HG03139 (cell line): ENCODE measurements around the gene SGCA.

Experiments used
- ATAC-seq: cut with Tn5 transposase; IDR thresholded peaks from one replicate; pipeline ENCODE4 v1.9.1; 2021; ENCODE audit not compliant: unreplicated experiment

SGCA gene

DNA sequence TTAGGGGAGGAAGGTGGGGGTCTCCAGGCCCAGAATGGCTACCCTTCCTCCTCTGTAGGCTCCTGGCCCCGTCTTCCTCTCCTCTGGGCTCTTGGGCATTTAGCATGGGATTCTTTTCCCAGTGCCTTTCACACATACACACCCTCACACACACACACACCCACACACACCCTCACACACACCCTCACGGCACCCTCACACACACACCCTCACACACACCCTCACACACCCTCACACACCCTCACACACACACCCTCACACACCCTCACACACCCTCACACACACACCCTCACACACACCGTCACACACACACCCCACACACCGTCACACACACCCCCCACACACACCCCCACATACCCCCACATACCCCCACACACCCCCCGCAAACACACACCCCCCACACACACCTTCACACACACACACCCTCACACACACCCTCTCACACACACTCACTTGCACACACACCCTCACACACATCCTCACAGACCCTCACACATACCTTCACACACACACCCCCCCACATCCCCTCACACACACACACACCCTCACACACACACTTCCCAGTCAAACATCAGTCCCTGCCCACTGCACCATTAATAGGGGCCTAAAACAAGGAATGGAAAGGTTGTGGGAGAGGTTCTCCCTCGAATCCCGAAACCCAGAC, 845 bp downstream of the SGCA start:
- ATAC-seq, result no peak

DNA sequence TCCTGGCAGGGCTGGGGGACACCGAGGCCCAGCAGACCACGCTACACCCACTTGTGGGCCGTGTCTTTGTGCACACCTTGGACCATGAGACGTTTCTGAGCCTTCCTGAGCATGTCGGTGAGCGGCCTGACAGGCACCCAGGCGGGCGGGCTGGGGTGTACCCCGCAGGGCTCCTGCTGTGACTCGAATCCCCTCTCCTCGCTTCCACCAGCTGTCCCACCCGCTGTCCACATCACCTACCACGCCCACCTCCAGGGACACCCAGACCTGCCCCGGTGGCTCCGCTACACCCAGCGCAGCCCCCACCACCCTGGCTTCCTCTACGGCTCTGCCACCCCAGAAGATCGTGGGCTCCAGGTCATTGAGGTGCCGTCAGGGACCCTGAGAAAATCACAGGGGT, 1.6 kb downstream of the SGCA start:
- ATAC-seq, result no peak

DNA sequence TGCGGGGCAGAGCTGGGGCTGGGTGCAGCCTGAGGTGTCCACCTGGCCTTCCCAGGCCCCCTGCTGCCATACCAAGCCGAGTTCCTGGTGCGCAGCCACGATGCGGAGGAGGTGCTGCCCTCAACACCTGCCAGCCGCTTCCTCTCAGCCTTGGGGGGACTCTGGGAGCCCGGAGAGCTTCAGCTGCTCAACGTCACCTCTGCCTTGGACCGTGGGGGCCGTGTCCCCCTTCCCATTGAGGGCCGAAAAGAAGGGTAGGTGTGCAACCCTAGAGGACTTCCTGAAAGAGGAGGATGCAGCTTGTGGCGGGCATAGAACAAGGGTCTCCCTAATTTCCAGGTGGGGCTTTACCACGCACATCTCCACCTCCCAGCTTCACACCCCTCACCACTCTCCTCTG, 2.5 kb downstream of the SGCA start:
- no peak for ATAC-seq

DNA sequence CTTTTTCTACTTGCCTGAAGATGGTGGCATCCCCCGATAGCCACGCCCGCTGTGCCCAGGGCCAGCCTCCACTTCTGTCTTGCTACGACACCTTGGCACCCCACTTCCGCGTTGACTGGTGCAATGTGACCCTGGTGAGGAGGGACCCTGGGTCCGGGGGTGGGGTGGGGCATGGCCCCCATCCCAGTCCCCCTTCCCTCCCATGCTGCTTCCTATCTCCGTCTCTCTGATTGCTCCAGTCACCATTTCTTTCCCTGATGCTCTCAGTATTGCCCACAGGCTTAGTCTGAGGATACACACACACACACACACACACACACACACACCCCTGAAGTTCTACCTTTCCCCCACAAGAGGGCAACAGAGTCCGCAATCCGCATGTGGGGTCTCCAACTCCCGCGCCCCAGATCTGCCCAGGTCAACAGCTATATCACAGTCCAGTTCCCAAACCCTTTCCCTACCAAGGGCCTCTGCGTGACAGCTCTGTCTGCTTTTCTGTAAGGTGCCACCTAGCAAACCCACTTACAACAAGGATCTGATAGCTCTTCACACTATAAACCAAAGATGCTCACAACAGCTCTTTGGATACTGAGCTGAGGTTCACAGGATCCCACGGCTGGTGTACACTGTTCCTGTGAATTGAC, 3.4 kb downstream of the SGCA start:
- ATAC-seq, result no peak

DNA sequence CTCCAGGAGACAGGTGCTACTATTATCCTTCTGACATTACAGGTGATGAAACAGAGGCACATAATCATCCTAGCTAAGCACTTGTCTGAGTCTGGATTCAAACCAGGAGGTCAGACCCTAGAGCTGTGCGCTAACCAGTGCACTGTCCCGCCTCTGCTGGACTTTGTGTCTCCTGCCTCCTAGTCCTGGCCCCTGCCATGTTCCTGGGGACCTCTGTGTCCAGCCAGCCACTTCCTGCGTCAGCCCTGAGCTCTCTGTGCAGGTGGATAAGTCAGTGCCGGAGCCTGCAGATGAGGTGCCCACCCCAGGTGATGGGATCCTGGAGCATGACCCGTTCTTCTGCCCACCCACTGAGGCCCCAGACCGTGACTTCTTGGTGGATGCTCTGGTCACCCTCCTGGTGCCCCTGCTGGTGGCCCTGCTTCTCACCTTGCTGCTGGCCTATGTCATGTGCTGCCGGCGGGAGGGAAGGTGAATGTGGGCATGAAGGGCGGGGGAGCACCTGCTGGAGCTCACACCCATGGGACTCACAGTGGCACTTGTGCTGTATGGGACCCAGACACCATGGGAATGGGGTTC, 4.2 kb downstream of the SGCA start:
- no peak for ATAC-seq

DNA sequence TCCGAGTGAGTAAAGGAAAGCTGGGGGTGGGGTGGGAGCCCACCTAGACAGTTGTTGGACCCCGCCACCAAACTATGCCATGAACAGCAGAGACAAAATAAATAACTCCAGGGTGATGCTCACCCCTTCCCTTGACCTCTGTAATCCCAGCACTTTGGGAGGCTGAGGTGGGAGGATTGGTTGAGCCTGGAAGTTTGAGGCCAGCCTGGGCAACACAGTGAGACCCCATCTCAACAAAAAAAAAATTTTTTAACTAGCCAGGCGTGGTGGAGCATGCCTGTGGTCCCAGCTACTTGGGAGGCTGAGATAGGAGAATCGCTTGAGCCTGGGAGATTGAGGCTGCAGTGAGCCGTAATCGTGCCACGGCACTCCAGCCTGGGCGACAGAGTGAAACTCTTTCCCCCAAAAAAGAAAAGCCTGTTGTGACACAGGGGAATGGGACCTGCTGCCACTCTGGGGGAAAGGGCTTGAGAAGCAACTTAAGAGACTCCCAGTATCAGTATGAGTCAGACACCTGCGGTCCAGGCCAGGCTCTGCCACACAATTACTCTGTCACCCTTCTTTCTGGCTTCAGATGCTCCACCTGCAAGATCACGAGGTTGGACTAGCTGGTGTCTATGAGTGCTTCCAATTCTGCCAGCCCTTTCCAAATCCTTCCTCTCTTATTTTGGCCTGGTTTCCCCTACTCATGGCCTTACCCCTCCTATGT, 5.0 kb downstream of the SGCA start:
- no peak for ATAC-seq

DNA sequence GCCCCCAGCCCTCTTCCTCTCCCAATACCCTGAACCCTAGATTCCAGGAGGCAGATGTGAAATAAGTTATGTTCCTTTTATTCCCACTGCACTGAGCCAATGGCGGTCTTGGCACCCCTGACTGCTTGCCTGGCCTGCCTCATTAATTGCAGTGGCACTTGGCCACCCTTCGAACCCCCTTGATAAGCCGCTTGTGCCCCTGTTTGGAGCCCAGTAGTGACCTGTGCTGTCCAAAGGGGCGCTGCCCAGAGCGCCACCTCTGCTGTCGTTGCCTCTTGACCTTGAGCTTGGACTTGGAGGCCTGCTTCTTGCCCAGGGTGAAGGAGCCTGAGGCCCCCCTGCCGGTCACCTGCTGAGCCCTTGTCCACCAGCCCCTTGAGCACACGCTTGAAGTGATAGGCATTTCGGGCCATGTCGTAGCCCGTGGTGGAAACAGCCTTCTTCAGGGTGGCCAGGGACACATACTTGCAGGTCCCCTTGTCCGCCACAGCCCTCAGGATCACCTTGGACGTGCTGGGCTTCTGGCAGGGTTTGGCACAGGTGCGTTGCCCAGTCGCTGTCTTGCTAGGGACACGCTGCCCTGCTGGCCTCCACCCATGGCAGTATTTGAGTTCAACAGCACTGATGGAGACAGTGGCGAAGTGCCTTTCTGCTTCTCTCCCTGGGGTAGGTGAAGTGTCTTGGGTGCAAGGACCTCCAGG, 5.7 kb downstream of the SGCA start:
- ATAC-seq, result no peak

DNA sequence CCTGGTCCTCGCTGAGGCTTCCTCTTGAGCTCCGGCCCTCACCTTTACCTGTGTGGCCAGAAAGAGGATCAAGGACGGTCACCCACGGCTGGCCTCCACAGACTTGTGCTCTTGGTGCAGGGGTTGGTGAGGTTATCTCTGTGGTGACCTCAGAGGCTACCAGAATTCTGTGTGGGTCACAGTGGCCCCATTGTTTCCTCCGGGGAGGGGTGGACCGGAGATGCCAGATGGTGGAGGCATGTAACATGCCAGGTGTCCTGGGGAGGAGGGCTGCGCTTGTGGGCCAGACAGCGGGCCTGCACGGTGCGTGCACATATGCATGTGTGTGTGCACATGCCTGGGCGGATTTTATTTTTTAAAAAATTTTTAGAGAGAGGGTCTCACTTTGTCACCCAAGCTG, 6.3 kb downstream of the SGCA start:
- ATAC-seq, result no peak

DNA sequence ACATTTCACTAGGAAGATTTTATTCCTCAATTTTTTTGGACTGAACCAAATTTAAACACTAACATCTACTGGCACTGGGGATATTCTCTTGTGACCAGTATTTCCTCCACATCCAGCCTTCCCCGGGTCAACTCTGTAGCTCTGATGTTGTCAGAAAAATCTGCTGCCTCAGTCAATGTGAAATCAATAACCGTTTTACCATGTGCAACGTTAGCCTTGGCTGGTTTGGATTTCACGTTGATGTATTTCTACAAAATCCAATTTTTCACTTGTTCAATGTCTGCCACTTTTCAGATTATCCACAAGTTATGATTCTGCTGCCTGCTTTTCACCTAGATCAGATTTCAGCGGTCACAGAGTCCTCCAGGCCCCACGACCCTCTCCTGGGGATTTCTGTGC, 7.1 kb downstream of the SGCA start:
- no peak for ATAC-seq

DNA sequence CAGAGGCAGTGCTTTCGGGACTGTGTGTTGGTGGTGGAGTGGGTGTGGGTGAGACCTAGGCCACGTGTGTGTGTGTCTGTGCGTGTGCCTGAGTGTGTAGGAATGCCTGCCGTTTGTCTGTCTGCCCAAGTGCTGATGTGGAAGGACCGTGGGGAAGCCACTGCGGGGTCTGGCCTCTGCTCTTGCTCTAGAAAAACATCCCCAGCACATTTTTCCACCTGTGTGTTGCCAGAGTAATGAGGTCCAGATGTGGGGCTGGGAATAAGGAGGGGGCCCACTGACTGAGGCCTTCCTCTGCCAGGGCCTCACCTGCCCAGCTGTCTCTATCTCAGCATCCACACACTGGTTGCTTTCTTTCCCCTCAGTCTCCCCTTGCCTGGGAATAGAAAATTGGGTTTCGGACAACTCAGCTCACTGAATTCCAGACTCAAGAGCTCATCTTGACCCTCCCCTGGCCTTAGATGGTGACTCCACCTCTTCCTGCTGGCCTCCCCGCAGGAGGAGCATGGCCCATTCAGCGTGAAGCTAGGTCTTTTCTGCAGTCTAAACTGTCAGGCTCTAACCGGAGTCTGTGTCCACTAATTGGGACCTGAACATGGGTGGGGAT, 7.6 kb downstream of the SGCA start:
- ATAC-seq, result no peak

DNA sequence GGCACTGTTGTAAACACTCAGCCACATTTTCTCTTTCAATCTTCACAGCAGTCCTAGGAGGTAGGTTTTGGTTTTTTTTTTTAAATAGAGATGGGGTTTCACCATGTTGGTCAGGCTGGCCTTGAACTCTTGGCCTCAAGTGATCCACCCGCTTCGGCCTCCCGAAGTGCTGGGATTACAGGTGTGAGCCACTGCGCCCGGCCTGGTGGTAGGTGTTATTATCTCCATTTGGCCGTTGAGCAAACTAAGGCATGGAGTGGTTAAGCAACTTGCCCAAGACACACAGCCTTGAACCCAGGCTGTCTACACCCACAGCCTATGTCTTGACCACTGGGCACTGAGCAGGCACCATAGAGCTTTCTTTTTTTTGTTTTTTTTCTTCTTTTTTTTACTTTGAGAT, 8.6 kb downstream of the SGCA start:
- ATAC-seq, result no peak

DNA sequence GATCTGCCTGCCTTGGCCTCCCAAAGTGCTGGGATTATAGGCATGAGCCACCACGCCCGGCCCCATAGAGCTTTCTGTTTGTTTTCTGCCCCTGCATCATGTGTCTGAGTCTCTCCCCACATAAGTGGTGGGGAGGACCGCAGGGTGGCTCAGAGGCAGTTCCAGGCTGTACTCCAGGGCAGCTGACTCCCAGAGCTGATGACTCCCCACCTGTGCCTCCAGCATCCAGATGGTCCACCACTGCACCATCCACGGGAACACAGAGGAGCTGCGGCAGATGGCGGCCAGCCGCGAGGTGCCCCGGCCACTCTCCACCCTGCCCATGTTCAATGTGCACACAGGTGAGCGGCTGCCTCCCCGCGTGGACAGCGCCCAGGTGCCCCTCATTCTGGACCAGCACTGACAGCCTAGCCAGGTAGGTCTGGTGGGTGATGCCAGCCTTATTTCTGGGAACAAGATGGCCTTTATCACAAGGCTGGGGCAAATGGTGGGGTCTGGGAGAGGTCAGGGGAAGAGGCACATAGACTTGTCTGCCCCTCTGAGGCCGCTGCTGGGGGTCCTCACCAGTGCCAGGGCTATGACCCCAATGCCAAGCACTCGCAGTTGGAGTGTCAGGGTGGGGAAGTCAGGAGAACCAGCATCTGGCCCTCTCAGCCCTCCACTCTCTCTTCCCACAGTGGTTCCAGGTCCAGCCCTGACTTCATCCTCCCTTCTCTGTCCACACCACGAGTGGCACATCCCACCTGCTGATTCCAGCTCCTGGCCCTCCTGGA, 9.4 kb downstream of the SGCA start:
- ATAC-seq, result no peak

DNA sequence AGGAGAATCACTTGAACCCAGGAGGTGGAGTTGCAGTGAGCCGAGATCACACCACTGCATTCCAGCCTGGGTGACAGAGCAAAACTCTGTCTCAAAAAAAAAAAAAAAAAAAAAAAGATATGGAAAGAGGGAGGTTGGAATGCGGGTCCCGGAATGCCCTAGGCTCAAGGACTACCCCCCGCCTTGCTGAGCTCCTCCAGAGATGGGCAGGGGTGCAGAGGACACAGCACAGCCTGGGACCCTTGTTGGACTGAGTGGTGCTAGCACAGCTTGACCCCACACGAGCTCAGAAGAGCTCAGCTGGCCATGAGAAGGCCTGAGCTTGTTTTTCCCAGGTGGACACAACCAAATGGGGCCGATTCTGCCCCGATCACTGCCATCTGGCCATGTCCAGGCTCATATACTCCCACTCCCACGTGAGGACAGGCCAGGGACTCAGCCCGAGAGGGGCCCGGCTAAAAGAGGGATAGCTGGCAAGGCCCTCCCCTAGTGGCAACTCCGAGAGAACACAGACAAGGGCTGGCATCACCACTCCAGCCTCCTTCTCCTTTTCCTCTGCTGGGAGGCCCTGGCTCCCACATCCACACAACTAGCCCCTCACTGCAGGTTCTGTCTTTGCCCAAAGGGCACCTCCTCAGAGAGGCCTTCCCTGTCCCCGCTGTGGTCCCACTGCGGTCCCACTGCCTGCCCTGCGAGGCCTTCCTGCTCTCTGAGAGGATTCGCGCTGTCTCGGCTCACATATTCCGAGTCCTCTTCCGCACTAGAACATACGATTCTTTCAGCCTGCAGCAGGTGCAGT, 11.0 kb downstream of the SGCA start:
- no peak for ATAC-seq

DNA sequence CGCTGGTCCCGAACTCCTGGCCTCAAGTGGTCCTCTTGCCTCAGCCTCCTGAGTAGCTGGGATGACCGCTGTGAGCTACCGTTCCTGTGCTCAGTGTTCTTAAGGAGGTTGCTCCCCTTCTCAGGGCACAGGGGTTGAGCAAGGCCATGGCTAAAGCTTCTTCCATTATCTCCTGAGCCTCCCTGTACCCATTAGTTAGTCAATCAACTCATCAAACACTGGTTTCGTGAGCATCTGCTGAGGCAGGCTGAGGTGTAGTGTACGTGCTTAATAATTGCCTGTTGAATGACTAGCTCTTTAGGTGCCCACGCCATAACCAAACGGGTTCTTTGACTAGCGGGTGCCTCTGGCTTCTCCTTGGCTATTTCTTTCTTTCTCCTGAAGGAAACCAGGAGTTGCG, 11.7 kb downstream of the SGCA start:
- ATAC-seq, result no peak

DNA sequence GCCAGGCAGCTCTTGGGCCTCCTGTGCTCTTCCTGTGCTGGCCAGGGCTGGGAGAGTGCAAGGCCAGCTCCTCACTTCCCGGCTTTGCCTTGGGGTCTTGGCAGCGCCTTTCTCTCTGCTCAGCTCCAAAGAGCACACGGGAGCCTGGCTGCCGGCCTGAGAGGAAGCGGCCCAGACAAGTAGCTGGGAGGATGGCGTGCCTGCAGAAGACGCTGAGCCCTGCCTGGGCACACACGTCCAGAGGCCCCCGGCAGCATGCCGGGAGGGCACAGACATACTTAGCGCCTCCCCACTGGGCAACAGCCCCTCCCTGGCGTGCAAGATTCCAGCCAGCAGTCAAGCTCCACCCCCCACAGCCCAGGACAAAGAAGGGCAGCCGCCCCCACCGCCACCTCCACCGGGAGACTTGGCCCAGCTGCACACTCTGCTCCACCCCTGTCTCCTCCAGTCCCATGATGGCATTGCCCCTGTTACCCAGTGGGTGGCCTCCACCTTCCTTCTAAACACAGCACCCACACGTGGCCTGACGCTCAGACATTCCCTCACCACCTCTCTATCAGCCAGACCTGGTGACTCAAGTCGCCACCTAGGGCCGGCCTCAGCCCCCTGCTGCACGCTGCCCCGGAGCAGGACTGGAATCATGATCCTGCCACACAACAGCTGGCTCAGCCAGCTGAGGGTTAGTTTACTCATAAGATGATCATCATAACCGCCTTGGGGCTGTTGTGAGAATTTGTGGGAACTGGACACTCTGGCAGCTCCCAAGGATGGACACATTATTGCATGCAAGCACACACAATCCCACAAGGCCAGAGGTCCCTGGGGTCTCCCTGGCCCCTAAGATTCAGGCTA, 12.4 kb downstream of the SGCA start:
- no peak for ATAC-seq

DNA sequence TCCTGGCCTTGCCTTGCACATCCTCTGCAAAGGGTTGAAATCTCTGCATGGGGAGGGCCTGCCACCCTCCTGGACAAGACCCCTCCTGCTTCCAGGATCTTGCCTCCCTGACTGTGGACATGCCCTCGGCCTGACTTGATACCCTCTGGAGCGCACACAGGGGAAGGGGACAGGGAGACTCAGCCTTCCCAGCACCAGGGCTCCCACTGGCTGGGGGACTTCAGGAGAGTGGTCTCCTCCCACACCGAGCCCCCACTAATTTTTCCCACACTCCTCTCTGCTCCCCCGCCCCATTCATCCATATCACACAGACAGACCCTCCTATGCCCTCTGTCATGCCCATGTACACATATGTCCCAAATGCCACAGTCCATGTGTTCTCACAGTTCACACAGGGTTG, 14.3 kb downstream of the SGCA start:
- no peak for ATAC-seq

DNA sequence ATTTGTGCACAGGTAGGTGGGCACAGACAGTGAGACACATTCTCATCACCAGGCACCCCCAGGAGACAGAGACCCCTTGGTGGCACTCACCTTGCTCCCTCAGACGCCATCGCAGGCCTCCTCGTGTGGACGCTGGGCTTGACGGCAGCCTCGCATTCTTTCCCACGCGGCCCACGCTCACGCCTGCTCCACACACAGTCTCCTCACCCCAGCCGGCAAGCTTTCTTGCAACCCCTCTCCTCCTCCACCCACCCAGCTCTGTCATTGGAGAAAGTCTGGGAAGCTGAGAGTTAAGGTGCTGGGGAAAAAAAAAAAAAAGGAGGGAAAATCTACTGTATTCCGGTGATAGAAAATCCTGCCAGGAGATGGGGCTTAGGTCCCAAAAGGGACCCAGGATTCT, 14.8 kb downstream of the SGCA start:
- no peak for ATAC-seq

DNA sequence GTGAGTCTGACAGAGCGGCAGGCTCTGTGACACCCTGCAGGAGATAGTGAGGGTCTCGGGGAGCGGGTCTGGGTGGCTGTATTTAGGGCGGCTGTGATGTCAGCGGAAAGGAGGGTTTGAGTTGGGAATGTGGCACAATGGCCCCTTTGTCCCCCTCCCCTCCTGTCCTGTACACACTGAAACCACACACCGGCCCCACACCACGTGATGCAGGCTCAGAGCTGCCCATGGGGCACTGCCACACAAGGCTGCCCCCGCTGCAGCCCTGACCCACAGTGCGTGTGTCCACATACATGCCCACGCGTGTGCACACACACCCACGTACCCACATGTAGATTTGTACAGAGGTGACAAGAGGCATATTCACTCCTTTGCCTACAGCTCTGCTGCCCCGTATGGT, 15.3 kb downstream of the SGCA start:
- no peak for ATAC-seq
